ENCODE results near the gene NOS2.
"Not testable (repeated sequence)": the region's sequence is repeated elsewhere in the genome, so short reads cannot be mapped to it uniquely, and the experiment has no call there.

The NOS2 gene

DNA sequence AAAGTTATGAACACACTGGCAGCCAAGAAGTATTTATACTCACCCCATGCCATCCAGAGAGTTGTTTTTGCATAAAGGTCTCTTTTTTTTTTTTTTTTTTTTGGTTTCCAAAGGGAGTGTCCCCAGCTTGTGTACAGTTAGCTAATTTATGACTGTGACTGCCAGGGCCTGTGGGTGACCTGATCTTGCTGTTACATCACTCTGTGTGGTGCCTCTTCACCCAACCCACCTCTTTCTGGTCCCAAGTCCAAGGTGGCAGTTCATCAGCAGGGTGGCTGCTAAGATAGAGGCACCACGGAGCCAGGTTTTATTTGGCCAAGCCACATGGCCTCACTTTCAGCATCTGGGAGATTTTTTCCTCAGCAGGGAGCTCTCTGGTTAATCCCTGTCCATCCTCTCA is at the start of gene NOS2:
Gene NOS2 (minus strand): TSS at position 8 of the 400 bp plus-strand sequence. CDS start 1,720 bp downstream, outside the sequence.
- no peak for DNase-seq (ENCODE audit: low read depth)

DNA sequence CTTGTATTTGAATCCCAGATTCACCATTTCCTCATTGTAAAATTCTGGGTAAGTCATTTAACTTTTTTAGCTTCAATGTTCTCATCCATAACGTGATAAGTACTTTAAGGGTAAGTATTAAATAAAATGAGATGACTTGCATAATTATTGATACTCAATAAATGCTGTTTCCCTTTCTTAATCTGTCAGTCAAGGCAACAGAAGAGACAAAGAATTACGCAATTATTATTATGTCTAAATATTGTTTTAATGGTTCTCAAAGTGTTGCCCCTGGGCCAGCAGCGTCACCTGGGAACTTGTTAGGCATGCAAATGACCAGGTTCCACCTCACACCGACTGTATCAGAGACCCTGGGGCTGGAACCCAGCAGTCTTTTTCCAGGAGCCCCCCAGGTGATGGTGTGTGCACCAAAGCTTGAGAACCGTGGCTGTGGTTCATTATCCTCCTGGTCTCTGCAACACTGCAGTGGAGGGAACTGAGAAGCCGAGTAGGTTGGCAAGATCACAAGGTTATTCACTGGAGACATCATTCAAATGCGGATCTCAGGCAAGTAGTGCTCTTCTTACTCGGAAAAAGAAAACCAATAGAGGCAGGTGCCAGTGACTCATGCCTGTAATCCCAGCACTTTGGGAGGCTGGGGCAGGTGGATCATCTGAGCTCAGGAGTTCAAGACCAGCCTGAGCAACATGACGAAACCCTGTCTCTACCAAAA is 49.3 kb upstream of the NOS2 start:
- no peak for DNase-seq (ENCODE audit: low read depth)

DNA sequence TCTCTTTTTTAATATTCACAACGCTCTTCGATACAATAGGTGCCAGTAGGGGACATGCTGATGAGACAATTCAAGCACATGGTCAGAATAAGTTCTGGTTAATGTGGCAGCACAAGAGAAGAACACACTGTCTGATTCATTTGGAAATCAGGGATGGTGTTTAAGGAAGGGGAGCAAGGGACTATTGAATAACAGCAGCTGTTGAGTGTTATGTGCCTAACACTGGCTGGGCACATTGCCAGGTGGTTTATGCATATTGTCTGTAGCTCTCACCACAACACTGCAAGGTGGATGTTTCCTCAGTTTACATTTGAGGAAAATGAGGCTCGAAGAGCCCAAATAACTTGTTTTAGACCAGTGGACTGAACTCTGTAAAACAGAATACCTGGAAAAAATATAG is 48.6 kb upstream of the NOS2 start:
- no peak for DNase-seq (ENCODE audit: low read depth)

DNA sequence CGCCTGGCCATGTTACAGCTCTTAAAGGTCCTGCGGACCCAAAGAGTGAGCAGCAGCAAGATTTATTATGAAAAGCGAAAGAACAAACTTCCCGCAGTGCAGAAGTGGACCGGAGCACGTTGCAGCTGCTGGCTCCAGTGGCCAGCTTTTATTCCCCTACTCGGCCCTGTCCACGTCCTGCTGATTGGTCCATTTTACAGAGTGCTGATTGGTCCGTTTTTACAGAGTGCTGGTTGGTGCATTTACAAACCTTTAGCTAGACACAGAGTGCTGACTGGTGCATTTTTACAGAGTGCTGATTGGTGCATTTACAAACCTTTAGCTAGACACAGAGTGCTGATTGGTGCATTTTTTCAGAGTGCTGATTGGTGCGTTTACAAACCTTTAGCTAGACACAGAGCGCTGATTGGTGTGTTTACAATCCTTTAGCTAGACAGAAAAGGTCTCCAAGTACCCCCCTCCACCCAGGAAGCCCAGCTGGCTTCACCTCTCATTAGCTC is 46.5 kb upstream of the NOS2 start:
- not testable (repeated sequence) for DNase-seq (ENCODE audit: low read depth)

DNA sequence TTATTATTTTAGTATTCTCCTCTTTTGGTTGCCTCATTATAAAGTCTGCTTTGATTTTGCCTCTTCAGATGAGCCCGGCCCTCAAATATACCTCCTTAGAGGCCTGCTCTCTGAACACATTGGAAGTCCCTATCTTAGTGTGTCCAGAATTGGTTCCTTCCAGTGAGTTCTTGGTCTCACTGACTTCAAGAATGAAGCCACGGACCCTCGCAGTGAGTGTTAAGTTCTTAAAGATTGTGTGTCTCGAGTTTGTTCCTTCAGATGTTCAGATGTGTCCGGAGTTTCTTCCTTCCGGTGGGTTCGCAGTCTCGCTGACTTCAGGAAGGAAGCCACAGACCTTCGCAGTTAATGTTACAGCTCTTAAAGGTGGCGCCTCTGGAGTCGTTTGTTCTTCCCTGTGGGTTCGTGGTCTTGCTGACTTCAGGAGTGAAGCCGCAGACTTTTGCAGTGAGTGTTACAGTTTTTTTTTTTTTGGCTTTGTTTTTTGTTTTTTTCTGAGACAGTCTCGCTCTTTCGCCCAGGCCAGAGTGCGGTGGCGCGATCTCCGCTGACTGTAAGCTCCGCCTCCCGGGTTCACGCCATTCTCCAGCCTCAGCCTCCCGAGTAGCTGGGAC is 45.8 kb upstream of the NOS2 start:
- no peak for DNase-seq (ENCODE audit: low read depth)

DNA sequence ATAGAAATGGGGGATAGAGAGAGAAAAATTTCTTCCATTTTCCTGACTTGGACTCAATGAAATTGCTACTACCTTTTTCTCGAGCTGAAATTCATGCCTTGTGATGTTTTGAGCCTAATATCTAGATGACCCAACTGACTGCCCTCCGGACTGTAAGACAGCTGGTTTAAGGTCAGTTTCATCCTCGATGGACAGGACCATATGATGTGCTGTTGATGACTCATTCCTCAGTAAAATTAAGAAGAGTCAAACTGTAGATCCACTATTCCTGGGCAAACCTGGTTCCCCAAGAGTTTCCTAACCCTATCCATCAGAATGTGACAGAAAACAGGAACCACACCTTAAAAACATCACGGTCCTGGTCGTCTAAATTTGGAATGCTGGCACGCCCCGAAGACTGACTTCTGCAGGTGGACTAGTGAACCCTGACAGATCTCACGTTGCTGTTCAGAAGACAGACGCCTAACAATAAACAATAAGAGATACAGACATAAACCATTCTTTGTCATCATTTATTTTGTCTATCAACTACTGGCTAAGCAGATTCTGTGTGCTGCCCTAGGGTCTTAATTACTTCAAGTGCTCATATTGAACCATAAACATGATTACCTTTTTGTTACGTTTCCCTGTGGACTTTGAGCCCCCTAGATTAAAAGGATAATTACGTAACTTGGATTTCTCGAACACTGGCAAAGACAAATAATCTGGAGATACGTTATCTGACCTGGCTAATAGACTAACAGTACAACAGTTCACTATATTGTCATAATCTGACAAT is 45.1 kb upstream of the NOS2 start:
- DNase-seq (ENCODE audit: low read depth): no peak

DNA sequence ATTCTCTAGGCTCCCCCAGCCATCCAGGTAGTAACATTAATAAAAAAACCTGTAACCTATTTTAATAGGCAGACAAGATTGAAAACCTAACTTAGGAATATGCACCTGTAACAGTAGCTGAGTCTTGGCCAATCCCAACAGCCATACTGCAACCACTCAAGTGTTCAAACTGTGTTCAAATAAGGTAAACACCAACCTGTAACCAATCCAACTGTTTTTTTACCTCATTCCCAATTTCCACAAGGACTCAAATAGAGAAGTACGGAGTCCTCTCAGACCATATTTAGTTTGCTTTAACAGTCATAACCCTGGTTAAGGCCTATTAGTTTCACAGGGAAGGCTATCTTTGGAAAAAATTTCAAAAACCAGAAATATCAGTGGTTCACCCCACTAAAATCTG is 40.4 kb upstream of the NOS2 start:
- DNase-seq (ENCODE audit: low read depth): no peak

DNA sequence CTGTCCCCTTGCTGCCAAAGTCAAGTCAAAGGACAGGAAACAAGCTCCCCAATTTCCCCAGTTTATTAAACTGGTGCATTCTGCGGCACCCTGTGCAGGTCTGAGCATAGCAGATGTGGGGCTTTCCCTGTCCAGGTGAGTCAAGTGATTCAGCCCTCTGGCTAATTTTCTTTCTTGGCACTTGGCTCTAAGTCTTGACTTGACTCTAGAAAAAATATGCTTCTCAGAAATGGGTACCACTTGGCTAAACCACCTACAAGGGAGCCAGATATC is 40.0 kb upstream of the NOS2 start:
- DNase-seq (ENCODE audit: low read depth): not testable (repeated sequence)

DNA sequence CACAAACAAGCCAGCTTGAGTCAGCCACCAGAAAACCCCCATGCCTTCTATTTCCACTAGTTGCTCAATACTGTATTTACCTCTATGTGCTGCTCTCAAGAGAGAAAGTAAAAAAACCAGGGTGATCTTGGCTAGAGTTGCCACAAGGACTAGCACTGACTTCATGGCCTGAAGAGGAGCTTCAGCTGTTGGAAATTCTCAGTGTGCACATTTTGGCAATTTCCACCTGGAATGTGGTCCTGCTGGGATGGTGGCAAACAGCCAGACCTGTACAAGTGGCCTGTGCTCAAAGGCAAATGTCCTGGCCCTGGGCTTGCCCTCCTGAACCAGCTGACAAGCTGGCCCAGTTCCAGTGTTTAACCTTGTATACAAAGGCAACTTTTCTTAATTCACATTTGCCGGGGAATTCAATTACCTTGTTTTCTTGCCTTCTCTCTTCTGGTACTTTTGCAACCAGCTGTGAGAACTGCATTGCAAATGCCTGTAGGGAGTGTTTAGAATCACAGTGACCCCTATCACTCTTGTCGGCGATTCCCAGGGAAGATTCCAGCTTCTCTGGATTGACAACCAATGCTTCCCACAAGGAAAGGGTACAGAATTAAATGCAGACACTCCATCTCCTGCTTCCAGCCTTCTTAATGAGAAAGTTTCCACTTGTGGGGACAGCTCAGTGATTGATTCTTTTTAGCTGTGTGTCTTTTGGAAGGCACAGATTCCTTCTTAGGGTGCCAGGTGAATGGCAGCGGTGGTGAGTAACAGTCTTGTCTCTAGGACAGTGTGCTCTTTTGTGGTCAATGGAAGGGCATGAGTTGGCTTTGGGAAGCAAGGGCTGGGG is 39.5 kb upstream of the NOS2 start:
- DNase-seq (ENCODE audit: low read depth): not testable (repeated sequence)

DNA sequence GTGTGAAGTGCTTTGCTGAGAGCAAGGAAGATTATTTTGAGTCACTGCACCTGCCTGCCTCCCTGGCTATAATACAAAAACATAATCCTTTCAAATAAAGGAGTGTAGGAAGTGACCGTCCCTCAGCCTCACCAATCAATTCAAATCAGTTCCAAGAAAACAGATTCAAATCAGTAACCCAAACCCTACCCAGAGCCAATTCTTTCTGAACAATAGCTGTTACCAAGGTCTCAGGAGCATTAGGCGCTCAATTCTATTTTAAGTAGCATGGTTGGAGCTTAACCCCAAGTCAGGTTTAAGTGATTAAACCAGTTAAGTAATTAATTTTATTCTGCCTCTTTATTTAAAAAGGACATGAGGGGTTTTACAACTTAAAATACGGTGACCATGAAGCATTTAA is 38.3 kb upstream of the NOS2 start:
- not testable (repeated sequence) for DNase-seq (ENCODE audit: low read depth)

DNA sequence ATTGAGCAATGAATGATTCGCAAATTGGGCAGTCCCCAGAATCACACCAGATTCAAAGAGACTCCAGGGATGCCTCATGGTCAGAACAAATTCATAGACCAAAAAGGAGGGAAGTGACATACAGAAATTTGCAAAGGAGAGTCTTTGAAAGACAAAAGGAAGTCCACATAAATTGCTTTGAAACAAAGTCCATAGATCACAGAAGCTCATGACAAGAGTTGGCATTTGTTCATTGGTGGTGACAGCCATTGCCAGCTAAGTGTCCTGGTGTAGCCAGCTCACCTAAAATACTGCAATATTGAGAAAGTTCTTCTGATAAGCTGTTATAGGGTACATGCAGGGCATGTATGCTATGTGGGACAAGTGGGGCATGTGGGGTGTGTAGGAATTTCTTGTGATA is 37.4 kb upstream of the NOS2 start:
- DNase-seq (ENCODE audit: low read depth): not testable (repeated sequence)

DNA sequence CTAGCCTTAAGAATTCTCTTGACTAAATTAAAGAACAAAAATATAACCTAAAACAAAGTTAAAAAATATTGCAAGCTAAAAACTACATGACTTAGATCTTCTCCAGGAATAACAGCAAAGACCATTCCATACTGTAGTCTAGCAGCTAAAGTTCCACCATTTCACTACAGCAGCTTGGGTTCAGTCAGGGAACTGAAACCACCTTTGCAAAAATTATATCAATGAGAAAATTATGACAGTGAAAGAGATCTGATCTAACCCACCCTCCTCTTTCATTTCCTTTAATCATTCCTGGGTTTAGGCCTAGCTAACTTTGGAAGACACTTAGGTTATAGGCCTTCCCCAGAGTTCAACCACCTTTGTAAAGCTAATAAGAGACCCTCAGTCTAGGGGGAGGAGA is 36.3 kb upstream of the NOS2 start:
- DNase-seq (ENCODE audit: low read depth): no peak

DNA sequence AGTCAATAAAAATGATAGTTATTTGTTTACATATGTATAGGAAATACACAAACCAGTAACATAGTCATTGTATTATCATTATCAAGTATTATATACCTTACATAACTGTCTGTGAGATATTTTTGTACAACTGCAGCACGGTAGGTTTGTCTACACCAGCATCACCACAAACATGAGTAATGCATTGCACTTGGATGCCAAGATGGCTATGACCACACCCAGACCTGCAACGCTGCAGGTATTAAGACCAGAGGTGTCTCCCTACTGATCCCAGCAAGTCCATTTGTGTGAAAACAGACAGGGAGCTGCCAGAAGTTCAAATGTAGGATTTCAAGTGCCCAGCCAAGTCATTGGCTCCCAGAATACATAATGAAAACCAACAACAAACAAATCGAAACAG is 34.2 kb upstream of the NOS2 start:
- DNase-seq (ENCODE audit: low read depth): no peak

DNA sequence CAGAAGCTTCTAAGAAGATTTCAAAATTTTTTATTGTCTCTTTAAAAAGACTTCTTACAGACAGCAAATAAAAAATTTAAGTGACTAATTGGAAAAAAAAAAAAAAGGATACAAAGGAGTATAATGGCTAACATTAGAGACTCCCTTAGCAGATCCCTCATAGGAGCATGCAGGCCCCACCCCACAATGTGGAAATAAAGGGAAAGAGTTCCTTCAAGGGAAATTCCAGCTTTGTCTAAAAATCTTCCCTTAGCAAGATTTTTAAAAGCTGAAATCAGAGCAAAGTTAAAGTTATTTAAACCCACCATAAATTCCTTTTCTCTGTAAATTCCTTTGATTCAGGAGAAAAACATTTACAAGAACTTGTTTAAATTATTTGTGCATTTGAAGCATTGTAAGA is 32.5 kb upstream of the NOS2 start:
- DNase-seq (ENCODE audit: low read depth): no peak

DNA sequence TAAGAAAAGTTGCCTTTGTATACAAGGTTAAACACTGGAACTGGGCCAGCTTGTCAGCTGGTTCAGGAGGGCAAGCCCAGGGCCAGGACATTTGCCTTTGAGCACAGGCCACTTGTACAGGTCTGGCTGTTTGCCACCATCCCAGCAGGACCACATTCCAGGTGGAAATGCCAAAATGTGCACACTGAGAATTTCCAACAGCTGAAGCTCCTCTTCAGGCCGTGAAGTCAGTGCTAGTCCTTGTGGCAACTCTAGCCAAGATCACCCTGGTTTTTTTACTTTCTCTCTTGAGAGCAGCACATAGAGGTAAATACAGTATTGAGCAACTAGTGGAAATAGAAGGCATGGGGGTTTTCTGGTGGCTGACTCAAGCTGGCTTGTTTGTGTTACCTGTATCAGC is 29.6 kb upstream of the NOS2 start:
- DNase-seq (ENCODE audit: low read depth): not testable (repeated sequence)

DNA sequence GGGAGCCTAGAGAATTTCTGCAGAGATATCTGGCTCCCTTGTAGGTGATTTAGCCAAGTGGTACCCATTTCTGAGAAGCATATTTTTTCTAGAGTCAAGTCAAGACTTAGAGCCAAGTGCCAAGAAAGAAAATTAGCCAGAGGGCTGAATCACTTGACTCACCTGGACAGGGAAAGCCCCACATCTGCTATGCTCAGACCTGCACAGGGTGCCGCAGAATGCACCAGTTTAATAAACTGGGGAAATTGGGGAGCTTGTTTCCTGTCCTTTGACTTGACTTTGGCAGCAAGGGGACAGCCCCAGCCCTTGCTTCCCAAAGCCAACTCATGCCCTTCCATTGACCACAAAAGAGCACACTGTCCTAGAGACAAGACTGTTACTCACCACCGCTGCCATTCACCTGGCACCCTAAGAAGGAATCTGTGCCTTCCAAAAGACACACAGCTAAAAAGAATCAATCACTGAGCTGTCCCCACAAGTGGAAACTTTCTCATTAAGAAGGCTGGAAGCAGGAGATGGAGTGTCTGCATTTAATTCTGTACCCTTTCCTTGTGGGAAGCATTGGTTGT is 28.9 kb upstream of the NOS2 start:
- not testable (repeated sequence) for DNase-seq (ENCODE audit: low read depth)

DNA sequence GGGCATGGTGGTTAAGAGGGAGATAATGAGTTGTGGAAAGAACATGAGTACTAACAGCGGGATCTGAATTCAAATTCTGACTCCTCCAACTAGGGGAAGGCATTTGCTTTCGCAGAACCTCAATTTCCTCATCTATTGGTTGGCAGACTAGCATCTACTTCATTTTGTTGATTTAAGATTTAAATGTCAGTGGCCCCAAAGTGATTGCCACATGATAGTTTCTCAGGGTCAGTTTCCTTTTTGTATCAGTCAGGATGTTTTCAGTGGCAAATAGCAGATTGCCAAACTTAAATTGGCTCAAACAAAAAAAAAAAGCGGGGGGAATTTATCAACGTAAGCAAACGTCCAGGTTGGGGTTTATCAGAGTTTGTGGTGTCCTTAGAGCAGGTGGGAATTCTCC is 25.1 kb upstream of the NOS2 start:
- DNase-seq (ENCODE audit: low read depth): no peak

DNA sequence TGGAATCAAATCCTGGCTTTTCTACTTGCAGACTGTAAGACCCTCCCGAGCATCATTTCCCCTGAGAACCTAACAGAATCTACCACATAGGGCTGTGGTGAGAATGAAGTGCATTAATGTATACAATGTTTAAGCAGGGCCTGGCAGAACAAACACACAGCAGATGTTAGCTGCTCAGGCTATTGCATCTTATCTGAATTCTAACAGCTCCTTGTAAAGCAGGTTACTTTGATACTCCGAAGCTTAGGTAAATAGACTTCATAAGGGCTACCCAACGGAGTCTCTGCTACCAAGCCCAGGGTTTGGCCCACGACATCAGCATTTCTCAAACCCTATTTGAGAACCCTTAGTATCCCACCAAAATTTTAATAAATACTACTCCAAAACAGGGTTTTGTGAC is 24.4 kb upstream of the NOS2 start:
- no peak for DNase-seq (ENCODE audit: low read depth)

DNA sequence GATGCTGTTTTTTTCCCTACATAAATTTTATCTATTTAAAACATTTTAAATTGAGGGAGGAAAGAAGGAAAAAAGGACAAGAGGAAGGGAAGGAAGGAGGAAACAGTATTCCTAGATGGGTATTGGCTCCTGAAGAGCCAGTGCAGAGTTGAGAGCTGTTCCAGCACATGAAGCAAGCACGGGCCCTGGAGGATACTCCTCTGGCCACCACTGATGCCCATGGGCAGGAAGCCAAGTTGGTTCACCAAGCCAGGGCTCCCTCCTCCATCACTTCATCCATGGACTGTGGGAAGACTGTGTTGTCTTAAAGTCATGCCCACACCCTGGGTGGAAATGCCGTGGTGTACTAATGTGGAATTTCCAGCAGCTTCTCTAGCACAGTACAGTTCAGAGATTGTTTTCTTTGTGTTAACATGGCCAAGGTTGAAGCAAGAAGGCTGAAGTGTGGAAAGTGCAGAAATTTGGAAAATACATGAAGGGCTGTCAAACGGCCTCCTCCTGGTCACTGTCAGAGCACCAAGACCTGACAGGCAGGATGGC is 23.9 kb upstream of the NOS2 start:
- no peak for DNase-seq (ENCODE audit: low read depth)

DNA sequence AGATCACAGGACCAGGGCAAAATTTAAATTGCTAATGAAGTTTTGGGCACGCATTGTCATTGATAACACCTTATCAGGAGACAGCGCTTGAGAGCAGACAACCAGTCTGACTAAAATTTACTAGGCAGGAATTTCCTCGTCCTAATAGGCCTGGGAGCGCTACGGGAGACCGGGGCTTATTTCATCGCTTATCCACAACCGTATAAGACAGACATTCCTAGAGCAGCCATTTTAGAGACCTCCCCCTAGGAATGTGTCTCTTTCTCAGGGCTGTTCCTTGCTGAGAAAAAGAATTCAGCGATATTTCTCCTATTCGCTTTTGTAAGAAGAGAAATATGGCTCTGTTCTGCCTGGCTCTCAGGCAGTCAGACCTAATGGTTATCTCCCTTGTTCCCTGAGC is 21.8 kb upstream of the NOS2 start:
- not testable (repeated sequence) for DNase-seq (ENCODE audit: low read depth)

DNA sequence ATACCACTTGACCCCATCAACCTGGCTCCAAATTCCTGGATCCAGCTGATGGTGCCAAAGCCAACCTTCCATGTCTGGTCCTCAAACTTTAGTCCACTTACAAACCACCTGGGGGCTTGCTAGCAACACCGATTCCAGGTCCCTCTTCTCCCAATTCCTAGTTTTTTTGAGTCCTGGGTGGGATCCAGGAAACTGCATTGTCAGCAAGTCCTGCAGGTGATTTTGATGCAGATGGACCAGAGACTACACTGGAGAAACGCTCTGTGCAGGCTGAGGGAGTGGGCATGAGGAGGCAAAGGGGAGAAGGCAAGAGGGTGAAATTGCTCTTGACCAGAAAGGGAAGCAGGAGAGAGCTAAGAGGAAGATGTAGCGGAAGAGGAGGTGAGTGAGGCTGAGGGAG is 21.0 kb upstream of the NOS2 start:
- no peak for DNase-seq (ENCODE audit: low read depth)

DNA sequence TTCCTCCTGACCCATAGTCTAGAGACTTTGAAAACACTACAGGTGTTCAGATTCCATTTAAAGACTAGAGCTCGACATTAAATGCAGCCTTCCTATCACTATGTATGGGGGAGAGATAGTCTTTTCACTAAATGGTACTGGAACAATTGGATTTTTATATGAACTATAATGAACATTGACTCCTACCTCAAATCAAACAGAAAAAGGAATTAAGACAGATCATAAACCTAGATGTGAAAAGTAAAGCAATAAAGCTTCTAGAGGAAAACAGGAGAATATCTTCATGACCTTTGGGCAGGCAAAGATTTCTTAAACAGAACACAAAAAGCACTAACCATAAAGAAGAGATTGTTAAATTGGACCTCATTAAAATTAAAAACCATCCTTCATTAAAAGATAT is 18.8 kb upstream of the NOS2 start:
- DNase-seq (ENCODE audit: low read depth): no peak

All from fibroblast of gingiva (primary cell).